ENCODE results near the gene PARD3B. TPM values are rescaled to one million over a fixed set of nuclear protein-coding genes. Genes with fewer than 3 reads are reported as not detected.

Gene PARD3B
- total and polyA plus RNA-seq, 2 experiments from 2014 or later, result 3.5 to 4.4 TPM

DNA sequence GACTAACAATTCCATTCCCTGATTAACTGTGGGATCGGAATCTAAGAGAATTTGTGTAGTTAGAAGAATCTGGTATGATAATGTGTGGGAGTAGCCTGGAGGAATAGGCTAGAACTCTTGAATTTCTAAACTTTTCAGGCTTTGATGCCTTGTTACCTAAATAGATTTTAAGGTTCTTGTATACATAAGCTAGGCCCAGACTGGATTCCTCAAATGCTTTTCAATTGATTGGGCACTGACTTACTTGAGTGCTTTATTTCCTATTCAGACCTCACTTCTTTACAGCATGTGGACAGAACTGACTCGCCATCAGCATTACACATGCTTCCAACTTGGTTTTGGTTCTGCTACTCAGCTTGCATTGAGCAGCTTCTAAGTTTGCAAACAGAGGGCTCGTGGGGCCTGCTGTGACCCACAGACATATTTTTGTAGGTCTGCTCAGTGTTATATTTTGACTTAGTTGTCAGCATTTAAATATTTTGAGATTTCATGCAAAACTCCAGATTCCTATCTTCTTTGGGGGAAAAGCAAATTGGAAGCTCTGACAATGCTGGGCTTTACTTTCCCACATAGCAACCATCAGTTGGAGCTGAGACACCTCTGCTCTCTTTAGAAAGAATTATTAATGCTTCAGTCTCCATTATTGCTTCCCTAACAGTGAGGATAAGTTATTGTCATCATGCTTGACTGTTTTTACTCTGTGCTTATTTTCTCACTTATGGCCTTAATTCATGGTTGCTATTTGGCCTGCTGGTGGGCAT, 5.7 kb downstream of the PARD3B start (continued):
- TF ChIP-seq REST (IDR thresholded peaks at IDR 0.05; ENCODE audit: unreplicated experiment) (no peak), ZNF114 (CRISPR knock-in tag; IDR thresholded peaks at IDR 0.05) (no peak), ZNF331 (CRISPR knock-in tag; IDR thresholded peaks at IDR 0.05; ENCODE audit: low read depth) (no peak), NANOG (IDR thresholded peaks at IDR 0.05; ENCODE audit: borderline replicate concordance) (no peak), CTCF (conservative IDR thresholded peaks at IDR 0.05; ENCODE audit: low read depth in 2 of 2) (no peak), POLR2AphosphoS5 (IDR thresholded peaks at IDR 0.05; ENCODE audit: low read depth) (no peak), JUNB (IDR thresholded peaks at IDR 0.05; ENCODE audit: unreplicated experiment) (no peak), EZH2 (IDR thresholded peaks at IDR 0.05; ENCODE audit: low read depth, unreplicated experiment) (no peak)
- TF ChIP-seq, protein P1, sequence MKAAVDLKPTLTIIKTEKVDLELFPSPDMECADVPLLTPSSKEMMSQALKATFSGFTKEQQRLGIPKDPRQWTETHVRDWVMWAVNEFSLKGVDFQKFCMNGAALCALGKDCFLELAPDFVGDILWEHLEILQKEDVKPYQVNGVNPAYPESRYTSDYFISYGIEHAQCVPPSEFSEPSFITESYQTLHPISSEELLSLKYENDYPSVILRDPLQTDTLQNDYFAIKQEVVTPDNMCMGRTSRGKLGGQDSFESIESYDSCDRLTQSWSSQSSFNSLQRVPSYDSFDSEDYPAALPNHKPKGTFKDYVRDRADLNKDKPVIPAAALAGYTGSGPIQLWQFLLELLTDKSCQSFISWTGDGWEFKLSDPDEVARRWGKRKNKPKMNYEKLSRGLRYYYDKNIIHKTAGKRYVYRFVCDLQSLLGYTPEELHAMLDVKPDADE (IDR thresholded peaks at IDR 0.05), result no peak

DNA sequence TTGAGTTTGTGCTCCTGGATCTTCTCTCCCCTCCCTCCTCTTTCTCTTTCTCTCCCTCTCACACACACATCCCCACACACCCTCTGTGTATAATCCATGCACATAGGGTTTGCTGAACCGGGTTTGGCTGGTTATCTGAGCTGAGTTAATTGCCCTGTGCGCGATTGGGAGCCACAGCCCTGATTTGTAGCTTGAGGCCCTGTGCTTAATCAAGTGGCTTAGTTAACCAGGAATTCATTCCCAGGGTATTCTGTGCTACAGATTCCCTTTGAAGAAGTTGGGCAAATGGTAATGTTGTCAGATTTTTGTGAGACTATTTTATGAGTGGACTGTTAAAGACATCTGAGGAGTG, 6.2 kb downstream of the PARD3B start:
- Mint-ChIP-seq H3K36me3 (ENCODE audit: low read depth) (no peaks in the 10 kb centered on the region), H3K27me3 (ENCODE audit: insufficient read depth, low read depth, poor library complexity) (peaks cover 4% of the 10 kb centered on the region), H3K4me1 (peaks cover 13% of the 10 kb centered on the region; the same call in 2 of the 3 replicates), H3K9me3 (no peaks in the 10 kb centered on the region), H3K27ac (no peak overlapping the region), H3K4me3 (no peak overlapping the region)
- Histone ChIP-seq H2AFZ (no peak overlapping the region), H3K4me2 (peak overlapping the region; percentile 13; the same call in 1 of the 2 replicates), H3K4me1 (ENCODE audit: insufficient read depth) (peaks cover 23% of the 10 kb centered on the region), H3K4me3 (no peak overlapping the region), H3K79me2 (replicated peaks; ENCODE audit: insufficient read depth) (0 out of 2 replicates have a peak, but pooled peaks cover 4% of the 10 kb centered on the region), H3K9me2 (ENCODE audit: insufficient read depth) (no peaks in the 10 kb centered on the region), H3K27ac (ENCODE audit: low read depth) (no peak overlapping the region), H4K20me1 (replicated peaks; ENCODE audit: insufficient read depth) (no peaks in the 10 kb centered on the region), H3K36me3 (ENCODE audit: insufficient read depth) (no peaks in the 10 kb centered on the region), H3K27me3 (ENCODE audit: insufficient read depth) (peaks cover 8% of the 10 kb centered on the region), H3F3A (replicated peaks; ENCODE audit: low read depth) (no peaks in the 10 kb centered on the region)
- DNase-seq (ENCODE audit: low spot score) (no peak), ATAC-seq (no peak)
- TF ChIP-seq ZNF462 (CRISPR knock-in tag; IDR thresholded peaks at IDR 0.05) (no peak), CREB1 (CRISPR knock-in tag; IDR thresholded peaks at IDR 0.05; ENCODE audit: low read depth) (no peak), ZNF331 (CRISPR knock-in tag; IDR thresholded peaks at IDR 0.05; ENCODE audit: low read depth) (no peak)
